Measurements from ENCODE around the gene FNBP1. TPM values are rescaled to one million over a fixed set of nuclear protein-coding genes. Genes with fewer than 3 reads are reported as not detected.

Gene FNBP1
- total and polyA plus RNA-seq, 10 of the 15 experiments (the other 5 are each of a cell fraction or from before 2014, with no cell fraction given): 64.5 to 353 (median 179) TPM

GRCh38 chr9:130027533-130028365 lies 15.2 kb downstream of the FNBP1 start:
- Histone ChIP-seq H4K20me1 (ENCODE audit: control insufficient read depth, insufficient read depth) (peaks cover 5% of the 10 kb centered on the region), H3K27me3 (replicated peaks in 1 of 2; ENCODE audit: control insufficient read depth in 2 of 2, insufficient read depth in 2 of 2, low read length in 1 of 2) (no peaks in the 10 kb centered on the region), H3K9me3 (replicated peaks; ENCODE audit: control insufficient read depth, insufficient read depth, low read length) (no peaks in the 10 kb centered on the region), H3K9ac (ENCODE audit: control insufficient read depth, insufficient read depth, low read length) (peak overlapping the region; percentile 77), H3K79me2 (ENCODE audit: control insufficient read depth, insufficient read depth, low read length) (peaks cover 98% of the 10 kb centered on the region), H3K4me1 (ENCODE audit: control insufficient read depth, insufficient read depth, low read length) (peaks cover 88% of the 10 kb centered on the region), H2AFZ (ENCODE audit: control insufficient read depth, low read depth, low read length) (no peak overlapping the region), H3K36me3 (ENCODE audit: control insufficient read depth in 2 of 2, insufficient read depth in 2 of 2, low read length in 1 of 2) (peaks cover 4 to 27% of the 10 kb centered on the region in 2 experiments; a peak in 2 of 4 replicates), H3K27ac (ENCODE audit: control insufficient read depth, insufficient read depth) (peak overlapping the region; percentile 83), H3K4me2 (ENCODE audit: control insufficient read depth, insufficient read depth) (peak overlapping the region; percentile 91), H3K4me3 (peak overlapping the region; percentile 46; the same call in 1 of the 2 replicates)
- DNase-seq (ENCODE audit: low read depth, low spot score) (no peak), FAIRE-seq (no peak), ATAC-seq (peak; percentile 20)
- ChIA-PET CTCF (interaction anchor here (0.8 to 5.1 kb wide), 6 partner anchors 9 to 95 kb away, joined by 3 to 20 read pairs (median 4); no protein-coding TSS in a partner anchor), RAD21 (ENCODE audit: unreplicated experiment) (interaction anchor here (0.7 to 17.1 kb wide), 12 partner anchors 10 to 141 kb away, joined by 3 to 418 read pairs (median 8); partner anchors contain the start of gene FNBP1), POLR2A (interaction anchor here (0.6 to 14.0 kb wide), 11 partner anchors 10 to 142 kb away, joined by 3 to 220 read pairs (median 7); partner anchors contain the start of gene FNBP1), SMC1A (ENCODE audit: uncharacterized antibody, unreplicated experiment) (interaction anchor here (1.0 to 28.7 kb wide), 16 partner anchors 8 to 142 kb away, joined by 3 to 763 read pairs (median 6); no protein-coding TSS in a partner anchor)
- intact Hi-C loops (cut with micrococcal nuclease; ENCODE audit: unreplicated experiment) (no loop called here), in situ Hi-C loops (cut with MboI) (loop anchor here (25.0 kb wide), 1 partner anchor 1685 kb away; no protein-coding TSS in a partner anchor)
- TSS peak; percentile 2 for BruUV-seq (replicated peaks)
- WGBS (ENCODE audit: insufficient coverage, insufficient replicate concordance, low lambda C conversion rate, missing lambda C conversion rate): 39% methylated on average over 9 of the region's 9 CpGs
- TF ChIP-seq RELA (IDR thresholded peaks at IDR 0.05; ENCODE audit: borderline replicate concordance, partially characterized antibody) (no peak), RAD51 (IDR thresholded peaks at IDR 0.05) (no peak), REST (IDR thresholded peaks at IDR 0.05; ENCODE audit: low read depth, low read length) (no peak), MTA3 (IDR thresholded peaks at IDR 0.05; ENCODE audit: borderline replicate concordance, low read length) (no peak), CHD4 (IDR thresholded peaks at IDR 0.05) (no peak), POLR2AphosphoS5 (IDR thresholded peaks at IDR 0.05; ENCODE audit: low read length) (peak; percentile 66; the same call in 1 of the 2 replicates), LARP7 (IDR thresholded peaks at IDR 0.05) (no peak), DPF2 (IDR thresholded peaks at IDR 0.05) (no peak), HDAC2 (IDR thresholded peaks at IDR 0.05) (no peak), ATF2 (IDR thresholded peaks at IDR 0.05; ENCODE audit: low read length) (0 out of 2 replicates have a peak, but pooled peaks have one; percentile 41), RCOR1 (conservative IDR thresholded peaks at IDR 0.05; ENCODE audit: low read depth, low read length) (no peak), ATF3 (IDR thresholded peaks at IDR 0.05; ENCODE audit: borderline replicate concordance, extremely low read depth, low read depth, low read length) (no peak), POLR2A (IDR thresholded peaks at IDR 0.05; ENCODE audit: low read depth, low read length) (peak; percentile 45; the same call in 1 of the 2 replicates), SMAD1 (IDR thresholded peaks at IDR 0.05; ENCODE audit: low read depth, partially characterized antibody) (peak; percentile 15)
